GM20000 (cell line): ENCODE data around the gene CEP112.

ENCODE experiments used
- DNase-seq: peaks from one replicate; pipeline ENCODE4 v3.0.0; 2012; ENCODE audit warnings: low spot score
- TF ChIP-seq, protein P1 (sequence below): IDR thresholded peaks from 2 replicates; pipeline ENCODE4 v1.5.1; 2012; ENCODE audit warnings: mild to moderate bottlenecking, control low read depth; ENCODE audit errors: extremely low read depth, missing control alignments

The CEP112 gene

DNA sequence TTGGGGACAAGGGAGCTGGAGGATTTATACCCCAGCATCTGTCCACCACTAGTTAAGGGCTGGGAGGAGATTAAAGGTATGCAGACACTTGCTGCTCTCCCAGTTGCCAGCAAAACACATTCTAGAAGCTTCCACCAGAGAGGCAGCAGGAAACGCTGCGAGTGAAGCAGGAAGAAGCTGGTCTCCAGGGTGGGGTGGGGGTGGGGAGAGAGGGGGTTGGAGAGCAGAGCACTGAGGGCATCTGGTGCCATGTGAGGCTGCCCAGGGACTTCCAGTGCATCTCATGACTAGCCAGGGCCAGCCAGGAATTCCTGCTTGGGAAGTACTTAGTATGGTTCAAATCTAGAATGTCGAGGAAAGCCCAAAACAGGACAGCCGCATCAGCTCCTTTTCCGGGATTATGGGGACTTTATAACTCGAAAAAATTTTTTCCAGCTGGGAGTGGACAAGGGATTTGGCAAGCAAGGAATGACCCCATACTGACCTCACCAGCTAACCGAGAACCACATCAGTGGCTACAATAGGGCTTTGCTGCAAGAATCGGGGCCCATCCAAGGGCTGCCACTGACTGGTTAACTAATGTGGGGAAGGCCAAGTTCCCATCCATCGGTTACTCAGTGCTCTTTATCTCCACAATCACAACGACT is 604.3 kb downstream of the CEP112 start:
- TF ChIP-seq, protein P1, sequence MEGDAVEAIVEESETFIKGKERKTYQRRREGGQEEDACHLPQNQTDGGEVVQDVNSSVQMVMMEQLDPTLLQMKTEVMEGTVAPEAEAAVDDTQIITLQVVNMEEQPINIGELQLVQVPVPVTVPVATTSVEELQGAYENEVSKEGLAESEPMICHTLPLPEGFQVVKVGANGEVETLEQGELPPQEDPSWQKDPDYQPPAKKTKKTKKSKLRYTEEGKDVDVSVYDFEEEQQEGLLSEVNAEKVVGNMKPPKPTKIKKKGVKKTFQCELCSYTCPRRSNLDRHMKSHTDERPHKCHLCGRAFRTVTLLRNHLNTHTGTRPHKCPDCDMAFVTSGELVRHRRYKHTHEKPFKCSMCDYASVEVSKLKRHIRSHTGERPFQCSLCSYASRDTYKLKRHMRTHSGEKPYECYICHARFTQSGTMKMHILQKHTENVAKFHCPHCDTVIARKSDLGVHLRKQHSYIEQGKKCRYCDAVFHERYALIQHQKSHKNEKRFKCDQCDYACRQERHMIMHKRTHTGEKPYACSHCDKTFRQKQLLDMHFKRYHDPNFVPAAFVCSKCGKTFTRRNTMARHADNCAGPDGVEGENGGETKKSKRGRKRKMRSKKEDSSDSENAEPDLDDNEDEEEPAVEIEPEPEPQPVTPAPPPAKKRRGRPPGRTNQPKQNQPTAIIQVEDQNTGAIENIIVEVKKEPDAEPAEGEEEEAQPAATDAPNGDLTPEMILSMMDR = no peak
- no peak for DNase-seq

DNA sequence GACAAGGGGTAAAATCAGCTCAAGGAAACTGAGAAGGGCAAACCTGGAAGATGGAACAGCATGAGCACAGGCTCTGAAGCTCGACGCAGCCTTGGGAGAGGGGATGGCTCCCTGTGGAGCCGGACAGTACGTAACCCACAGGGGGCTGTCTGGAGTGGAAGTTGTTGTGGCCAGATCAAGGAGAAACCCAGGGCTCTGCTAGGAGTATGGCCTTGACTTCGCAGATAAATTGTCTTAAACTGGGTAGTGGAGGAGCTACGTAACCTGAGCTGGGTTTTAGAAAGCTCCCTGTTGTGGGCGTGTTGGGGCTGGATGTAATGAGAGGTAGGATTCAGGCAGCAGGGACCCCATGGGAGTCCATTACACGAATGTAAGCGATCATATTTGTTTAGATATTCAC is 605.0 kb downstream of the CEP112 start:
- no peak for DNase-seq
- TF ChIP-seq, protein P1 = no peak
